VCaP (cell line): Measurements from ENCODE around the gene PPP4C.

ENCODE experiments used
- H3K27ac ChIP-seq: fragments of 450-650 bp; 2 replicates; pipeline ENCODE4 v1.5.1; 2017
- CTCF ChIP-seq: fragments of 450-650 bp; conservative IDR thresholded peaks from 2 replicates; pipeline ENCODE4 v1.5.1; 2017; ENCODE audit warnings: mild to moderate bottlenecking, moderate library complexity

PPP4C gene

DNA sequence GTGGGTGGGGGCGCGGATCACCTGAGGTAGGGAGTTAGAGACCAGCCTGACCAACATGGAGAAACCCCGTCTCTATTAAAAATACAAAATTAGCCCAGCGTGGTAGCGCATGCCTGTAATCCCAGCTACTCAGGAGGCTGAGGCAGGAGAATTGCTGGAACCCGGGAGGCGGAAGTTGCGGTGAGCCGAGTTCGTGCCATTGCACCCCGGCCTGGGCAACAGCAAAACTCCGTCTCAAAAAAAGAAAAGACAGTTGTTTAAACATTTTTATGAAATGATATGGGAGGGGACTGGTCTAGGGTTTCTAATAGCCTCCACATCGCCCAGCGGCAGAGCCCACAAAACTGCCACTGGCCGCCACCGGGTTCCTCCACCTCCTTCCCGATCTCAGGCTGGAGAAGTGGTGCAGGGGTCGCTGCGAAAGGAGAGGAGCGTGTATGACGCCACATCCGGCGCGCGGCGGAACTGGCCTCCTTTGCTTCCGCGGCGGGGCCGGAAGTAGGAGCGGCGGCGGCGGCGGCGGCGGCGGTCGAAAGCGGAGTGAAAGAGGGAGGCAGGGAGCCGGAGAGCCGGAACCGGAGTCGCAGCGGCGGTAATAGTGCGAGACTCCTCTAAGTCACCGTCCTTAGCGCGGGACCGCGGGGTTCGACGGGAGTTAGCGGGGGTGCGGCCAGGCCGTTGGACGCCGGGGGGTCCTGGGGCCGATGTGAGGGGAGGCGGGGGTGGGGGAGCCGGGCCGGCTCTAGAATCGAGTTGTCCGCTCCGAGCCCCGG is at the start of gene PPP4C:
TSS of gene PPP4C (plus strand) at position 492 of the 773 bp plus-strand sequence. CDS start 384 bp downstream, outside the sequence.
- H3K27ac ChIP-seq, result peak within 1 kb of the TSS; percentile 72
- TF ChIP-seq CTCF, result no peak

DNA sequence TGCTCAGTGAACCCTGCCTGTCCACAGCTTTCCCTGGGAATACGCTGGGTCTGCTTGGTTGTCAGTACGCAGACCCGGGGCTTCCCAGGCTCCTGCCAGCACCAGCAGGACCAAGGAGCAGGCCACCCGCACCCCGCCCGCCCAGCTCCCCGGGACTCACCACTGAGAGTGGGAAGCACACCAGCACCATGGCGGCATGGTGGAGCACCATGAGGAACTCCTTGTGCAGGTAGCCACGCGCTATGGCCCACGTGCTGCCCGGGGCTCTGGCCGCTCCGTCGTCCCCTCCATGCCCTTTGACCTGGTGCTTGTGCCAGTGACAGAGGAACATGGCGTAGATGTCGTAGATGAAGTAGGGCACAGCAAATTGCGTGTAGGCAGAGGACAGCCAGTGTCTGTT is 49.3 kb upstream of the PPP4C start:
- H3K27ac ChIP-seq, result no peak overlapping the region
- no peak for TF ChIP-seq CTCF

- H3K27ac ChIP-seq, result no peak overlapping the region
- no peak for TF ChIP-seq CTCF
Observed at GRCh38 chr16:30027588-30028437, 48.0 kb upstream of the PPP4C start.

DNA sequence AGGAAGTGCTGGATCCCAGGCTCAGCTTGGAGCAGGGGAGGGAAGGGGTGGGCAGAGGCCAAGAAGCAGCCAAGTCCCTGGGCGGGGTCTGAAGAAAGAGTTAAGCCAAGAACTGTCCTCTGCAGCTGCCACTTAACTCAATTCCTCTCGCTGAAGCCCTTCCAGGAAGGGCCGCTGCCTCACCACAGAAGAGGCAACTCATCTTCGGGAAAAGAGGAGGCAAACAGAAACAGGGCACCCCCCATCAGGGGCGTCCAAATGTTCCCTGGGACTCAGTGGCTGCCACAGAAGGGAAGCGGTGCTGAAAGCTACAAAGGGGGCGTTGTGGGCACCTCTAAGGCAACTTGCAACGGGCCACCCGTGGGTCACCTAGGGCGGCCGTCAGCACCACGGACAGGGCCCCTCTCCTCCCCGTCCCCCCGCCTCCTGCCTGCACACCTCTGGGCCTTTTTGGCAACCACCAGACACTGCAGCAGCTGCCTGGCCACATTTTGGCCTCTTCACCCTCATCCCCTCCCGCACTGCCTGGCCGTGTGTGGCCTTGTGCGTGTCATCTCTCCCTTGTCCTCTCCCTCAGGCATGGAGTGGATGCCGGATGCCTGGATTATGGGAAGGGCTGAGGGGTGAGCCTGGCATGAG is 47.2 kb upstream of the PPP4C start:
- TF ChIP-seq CTCF, result no peak
- no peak overlapping the region for H3K27ac ChIP-seq

- H3K27ac ChIP-seq, result peak overlapping the region; percentile 62; the same call in 1 of the 2 replicates
- TF ChIP-seq CTCF, result no peak
Observed at GRCh38 chr16:30030011-30030685, 45.6 kb upstream of the PPP4C start.

DNA sequence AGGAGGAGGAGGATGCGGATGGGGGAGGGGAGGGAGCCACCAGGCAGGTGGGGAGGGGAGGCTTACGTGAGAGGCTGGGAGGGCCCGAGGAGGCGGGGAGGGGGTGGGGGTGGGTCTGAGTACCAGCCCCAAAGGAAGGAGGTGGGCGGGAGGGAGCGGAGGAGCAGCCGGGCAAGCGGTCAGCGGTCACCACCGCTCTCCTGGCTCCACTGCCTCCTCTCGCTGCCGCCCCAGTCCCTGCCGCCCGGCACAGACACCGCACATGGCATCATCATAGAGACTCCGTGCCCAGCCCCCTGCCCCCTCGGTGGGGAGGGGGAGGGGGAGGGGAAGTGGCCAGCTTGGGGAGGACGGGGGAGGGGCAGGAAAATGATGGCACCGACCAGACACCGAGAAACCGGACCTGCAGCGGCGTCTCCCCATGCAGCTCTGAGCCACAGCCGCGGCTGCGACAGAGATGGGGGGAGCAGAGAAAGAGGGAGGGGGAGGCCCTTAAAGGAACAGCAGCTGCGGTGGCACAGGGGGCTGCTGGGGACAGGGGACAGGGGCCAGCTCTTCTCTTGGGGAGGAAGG is 44.9 kb upstream of the PPP4C start, which contains the start of gene TLCD3B:
TSS of gene TLCD3B (minus strand) at position 431 of the 573 bp plus-strand sequence. CDS start 744 bp downstream, outside the sequence.
- peak within 1 kb of the TSS; percentile 62; the same call in 1 of the 2 replicates for H3K27ac ChIP-seq
- no peak for TF ChIP-seq CTCF
